Measurements from ENCODE around the gene CAMK4.
A peak's percentile ranks its signal among the peaks of the same experiment; 100 is the strongest.
"Not testable (repeated sequence)": the region's sequence is repeated elsewhere in the genome, so short reads cannot be mapped to it uniquely, and the experiment has no call there.

Gene CAMK4

GRCh38 chr5:111310711-111311620 lies 86.8 kb downstream of the CAMK4 start:
- no peak for DNase-seq

GRCh38 chr5:111311666-111312065 lies 87.5 kb downstream of the CAMK4 start:
- no peak for DNase-seq

- DNase-seq: peak in 1 of 58 donors; percentile 14
Observed at GRCh38 chr5:111313017-111313724, 89.0 kb downstream of the CAMK4 start.

GRCh38 chr5:111320953-111321352 lies 96.8 kb downstream of the CAMK4 start:
- DNase-seq: no peak

- peak in 1 of 58 donors; percentile 4 for DNase-seq
Observed at GRCh38 chr5:111321376-111321775, 97.2 kb downstream of the CAMK4 start.

GRCh38 chr5:111326551-111326950 lies 102.4 kb downstream of the CAMK4 start:
- no peak for DNase-seq

GRCh38 chr5:111337133-111337532 lies 112.9 kb downstream of the CAMK4 start:
- no peak for DNase-seq

- DNase-seq: no peak
Observed at GRCh38 chr5:111337688-111338087, 113.5 kb downstream of the CAMK4 start.

GRCh38 chr5:111345731-111346130 lies 121.5 kb downstream of the CAMK4 start:
- peak in 2 of 58 donors; percentile 0 to 19 for DNase-seq

- no peak for DNase-seq
Observed at GRCh38 chr5:111347021-111347420, 122.8 kb downstream of the CAMK4 start.

GRCh38 chr5:111348661-111349329 lies 124.6 kb downstream of the CAMK4 start:
- DNase-seq: no peak

GRCh38 chr5:111349429-111349828 lies 125.2 kb downstream of the CAMK4 start:
- DNase-seq: no peak

GRCh38 chr5:111353035-111353434 lies 128.9 kb downstream of the CAMK4 start:
- DNase-seq: no peak

- not testable (repeated sequence) for DNase-seq
Observed at GRCh38 chr5:111358726-111359125, 134.5 kb downstream of the CAMK4 start.

- DNase-seq: no peak
Observed at GRCh38 chr5:111360173-111360572, 136.0 kb downstream of the CAMK4 start.

GRCh38 chr5:111364992-111365391 lies 140.8 kb downstream of the CAMK4 start:
- no peak for DNase-seq

GRCh38 chr5:111366388-111366787 lies 142.2 kb downstream of the CAMK4 start:
- no peak for DNase-seq

- DNase-seq: no peak
Observed at GRCh38 chr5:111367115-111367514, 142.9 kb downstream of the CAMK4 start.

GRCh38 chr5:111372799-111373198 lies 148.6 kb downstream of the CAMK4 start:
- DNase-seq: no peak

- DNase-seq: no peak
Observed at GRCh38 chr5:111374380-111374779, 150.2 kb downstream of the CAMK4 start.

- DNase-seq: no peak
Observed at GRCh38 chr5:111375645-111376044, 151.5 kb downstream of the CAMK4 start.

GRCh38 chr5:111377306-111377705 lies 153.1 kb downstream of the CAMK4 start:
- DNase-seq: no peak

Measured in anterior cingulate cortex (tissue), 58 donors.